Stimulated activated effector memory CD8-positive, alpha-beta T cell treated with anti-CD3 and anti-CD28 coated beads, Interleukin-12 subunit alpha, Interleukin-12 subunit beta, amount 100 ng/mL, for 72 hours (primary cell): Measurements from ENCODE around the gene DPH6.

Experiments used
- ATAC-seq: fragments of 150-1000 bp; cut with Tn5 transposase; 2 replicates; pipeline ENCODE4 v1.10.0; 2021
- DNase-seq, 2 donors: peaks; one replicate each; pipeline ENCODE4 v3.0.0; 2021 to 2022; ENCODE audit warnings: low spot score in 2 of 2
- H3K27ac Mint-ChIP-seq: one replicate; pipeline ENCODE4 v1.8.0; 2022; ENCODE audit warnings: mild to moderate bottlenecking, mixed read lengths
- H3K36me3 Mint-ChIP-seq: one replicate; pipeline ENCODE4 v1.8.0; 2022; ENCODE audit warnings: mild to moderate bottlenecking, mixed read lengths
- H3K4me1 Mint-ChIP-seq: one replicate; pipeline ENCODE4 v1.8.0; 2022; ENCODE audit warnings: mixed read lengths
- H3K4me3 Mint-ChIP-seq: one replicate; pipeline ENCODE4 v1.8.0; 2022; ENCODE audit warnings: mild to moderate bottlenecking, mixed read lengths
- H3K9me3 Mint-ChIP-seq: one replicate; pipeline ENCODE4 v1.8.0; 2022; ENCODE audit warnings: mixed read lengths

The DPH6 gene

DNA sequence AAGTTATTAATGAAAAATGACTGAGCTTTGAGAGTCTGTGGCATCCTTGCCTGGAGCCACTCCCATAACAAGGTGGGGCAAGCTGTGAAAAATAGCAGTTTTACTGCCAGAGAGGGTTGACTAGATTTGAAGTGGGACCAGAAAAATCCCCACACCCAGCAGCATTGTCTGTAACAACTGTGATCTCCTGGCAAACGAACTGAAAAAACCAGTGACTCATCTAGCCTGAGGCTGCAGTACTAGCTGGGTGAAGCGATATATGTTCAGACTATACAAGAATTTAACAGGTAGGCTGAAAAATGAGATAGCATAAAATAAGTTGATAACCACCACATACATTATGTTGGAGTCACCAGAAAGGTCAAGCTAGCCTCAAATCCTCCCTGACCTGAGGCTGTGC lies 64.0 kb downstream of the DPH6 start:
- H3K27ac Mint-ChIP-seq = no peak overlapping the region

DNA sequence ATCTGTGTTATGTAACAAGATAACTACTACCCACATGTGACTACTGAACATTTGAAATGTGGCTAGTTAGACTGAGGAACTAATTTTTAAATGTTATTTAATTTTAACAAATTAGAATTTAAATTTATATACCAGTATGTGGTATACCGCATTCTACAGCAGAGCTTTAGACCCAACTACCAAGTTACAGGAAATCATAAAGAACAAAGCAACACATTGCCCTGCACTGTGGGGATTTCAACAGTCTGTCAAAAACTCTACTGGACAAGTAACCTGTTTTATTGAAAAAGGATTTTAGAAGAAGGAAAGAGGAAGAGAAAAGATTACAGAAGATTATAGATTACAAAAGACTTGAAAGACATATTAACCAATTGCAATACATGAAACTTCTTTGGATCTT lies 64.9 kb downstream of the DPH6 start:
- H3K4me1 Mint-ChIP-seq = peaks cover 5% of the 10 kb centered on the region
- no peaks in the 10 kb centered on the region for H3K9me3 Mint-ChIP-seq
- no peak for DNase-seq
- ATAC-seq = no peak
- no peak overlapping the region for H3K27ac Mint-ChIP-seq
- no peaks in the 10 kb centered on the region for H3K36me3 Mint-ChIP-seq
- no peak overlapping the region for H3K4me3 Mint-ChIP-seq

More for the DNA sequence above, 64.0 kb downstream of the DPH6 start:
- H3K4me1 Mint-ChIP-seq = peaks cover 5% of the 10 kb centered on the region
- ATAC-seq (no peak), DNase-seq (no peak)
- H3K9me3 Mint-ChIP-seq = peaks cover 5% of the 10 kb centered on the region
- no peak overlapping the region for H3K4me3 Mint-ChIP-seq
- no peaks in the 10 kb centered on the region for H3K36me3 Mint-ChIP-seq

DNA sequence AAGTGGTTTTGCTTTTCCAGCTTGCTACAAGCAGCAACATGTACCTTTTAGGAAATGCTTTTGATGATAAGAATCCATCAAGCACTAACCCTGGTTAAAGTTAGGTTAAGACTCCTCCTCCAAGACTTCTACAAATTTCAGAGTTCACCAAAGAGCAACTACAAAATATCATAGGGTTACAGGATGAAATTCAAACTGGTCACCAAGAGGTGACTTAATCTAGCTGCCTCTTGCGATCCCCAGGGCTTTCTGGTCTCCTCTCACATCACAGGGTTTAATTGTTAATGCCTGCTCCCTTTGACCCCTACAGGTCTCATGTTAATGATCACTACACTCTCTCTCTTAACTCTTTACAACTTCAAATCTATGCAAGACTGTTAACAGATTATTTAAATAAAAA lies 66.5 kb downstream of the DPH6 start:
- Mint-ChIP-seq H3K36me3 (no peaks in the 10 kb centered on the region), H3K9me3 (no peaks in the 10 kb centered on the region), H3K4me3 (no peak overlapping the region), H3K4me1 (peaks cover 5% of the 10 kb centered on the region), H3K27ac (no peak overlapping the region)
- ATAC-seq (no peak), DNase-seq (no peak)

DNA sequence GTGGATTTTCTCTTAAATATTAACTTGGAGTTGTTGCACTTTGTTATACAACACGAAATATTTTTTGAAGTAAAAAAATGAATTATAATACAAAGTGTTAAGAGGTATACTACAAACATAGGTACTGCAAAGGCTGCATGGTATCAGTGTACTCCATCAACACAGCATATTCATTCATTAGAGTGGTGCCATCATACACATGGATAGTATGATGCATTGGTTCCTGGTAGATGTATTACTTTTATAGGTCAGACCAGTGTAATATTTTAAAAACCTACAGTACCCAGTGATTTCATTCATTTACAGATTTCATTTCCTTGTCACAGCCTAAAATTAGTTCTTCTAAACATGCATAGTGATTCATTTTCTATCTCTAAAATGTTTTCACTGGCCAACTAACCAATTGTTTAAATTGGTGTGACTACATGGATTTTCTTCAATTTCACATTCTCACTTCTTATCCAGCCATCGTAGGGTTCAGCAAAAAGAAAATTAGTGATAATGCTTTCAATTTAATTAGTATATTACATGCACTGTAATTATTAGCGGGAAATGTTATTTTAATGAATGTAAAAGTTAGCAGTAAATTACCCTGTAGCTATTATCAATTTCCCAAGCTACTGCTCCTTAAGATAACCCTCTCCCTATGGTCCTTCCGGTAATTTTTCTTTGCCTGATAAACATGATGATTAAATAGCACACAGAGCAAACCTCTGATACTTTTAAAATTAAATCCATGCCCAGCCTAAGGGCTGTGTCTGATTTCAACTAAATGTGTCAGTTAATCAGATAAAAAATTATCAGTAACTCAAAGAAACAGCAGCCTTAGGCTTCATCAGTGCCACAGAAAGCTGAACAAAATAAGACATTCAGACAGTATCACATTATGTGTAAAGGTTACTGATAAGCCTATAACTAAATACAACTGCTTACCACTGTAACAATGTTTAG lies 68.4 kb downstream of the DPH6 start:
- Mint-ChIP-seq H3K9me3 (no peaks in the 10 kb centered on the region), H3K4me3 (no peak overlapping the region), H3K4me1 (peaks cover 5% of the 10 kb centered on the region), H3K27ac (no peak overlapping the region), H3K36me3 (no peaks in the 10 kb centered on the region)
- DNase-seq (no peak), ATAC-seq (no peak)

DNA sequence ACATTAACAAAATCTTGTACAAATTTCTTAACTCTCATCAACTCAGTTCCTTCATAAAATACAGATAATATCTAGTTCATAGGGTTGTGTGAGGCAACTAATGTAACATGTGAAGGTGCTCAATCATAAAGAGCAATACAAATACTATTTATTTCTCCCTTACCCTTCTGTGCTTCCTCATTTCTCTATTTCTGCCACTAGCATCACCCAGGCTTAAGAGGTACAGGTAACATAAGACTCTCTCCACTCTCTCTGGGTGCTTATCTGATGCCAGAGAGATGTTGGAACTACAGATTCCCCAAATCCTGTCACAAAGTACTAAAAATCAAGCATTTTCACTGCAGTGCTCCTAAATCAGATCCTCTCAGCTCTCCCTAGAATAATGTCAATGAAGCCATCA lies 74.9 kb downstream of the DPH6 start:
- Mint-ChIP-seq H3K4me1 (no peaks in the 10 kb centered on the region), H3K4me3 (no peak overlapping the region), H3K27ac (no peak overlapping the region), H3K36me3 (no peaks in the 10 kb centered on the region), H3K9me3 (no peaks in the 10 kb centered on the region)
- DNase-seq (no peak), ATAC-seq (no peak)

DNA sequence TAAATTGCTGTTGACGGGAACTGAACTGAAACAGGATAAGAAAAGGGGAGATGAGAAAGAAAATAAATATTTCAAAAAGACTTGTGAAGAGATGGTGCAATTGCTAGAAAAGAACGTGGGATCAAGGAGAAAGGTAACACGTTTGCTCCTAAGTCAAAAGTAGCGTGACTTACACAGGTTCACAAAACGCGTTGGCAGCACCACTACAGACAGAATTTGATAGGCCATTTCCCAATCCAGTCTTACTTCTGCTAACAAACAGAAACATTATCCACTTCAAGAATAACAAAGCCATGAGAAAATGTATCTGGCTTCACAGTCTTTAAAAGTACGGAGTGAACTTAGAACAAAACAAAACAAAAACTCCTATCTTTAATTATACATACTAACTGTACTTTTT lies 75.5 kb downstream of the DPH6 start:
- Mint-ChIP-seq H3K27ac (no peak overlapping the region), H3K9me3 (no peaks in the 10 kb centered on the region), H3K4me3 (no peak overlapping the region), H3K36me3 (no peaks in the 10 kb centered on the region), H3K4me1 (no peaks in the 10 kb centered on the region)
- DNase-seq (no peak), ATAC-seq (no peak)

DNA sequence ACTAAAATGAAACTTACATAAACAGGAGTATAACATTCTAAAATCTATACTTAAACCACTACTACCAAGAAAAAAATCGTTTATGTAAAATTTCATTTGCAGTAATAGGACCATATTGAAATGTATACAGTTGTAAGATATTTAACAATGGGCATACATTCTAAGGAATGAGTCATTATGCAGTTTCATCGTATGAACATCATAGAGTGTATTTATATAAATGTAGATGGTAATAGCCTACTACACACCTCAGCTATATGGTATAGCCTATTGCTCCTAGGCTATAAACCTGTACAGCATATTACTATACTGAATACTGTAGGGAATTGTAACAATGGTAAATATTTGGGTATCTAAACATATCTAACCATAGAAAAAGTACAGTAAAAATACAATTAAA lies 79.5 kb downstream of the DPH6 start:
- Mint-ChIP-seq H3K9me3 (no peaks in the 10 kb centered on the region), H3K4me3 (no peak overlapping the region), H3K27ac (no peak overlapping the region), H3K4me1 (no peaks in the 10 kb centered on the region), H3K36me3 (no peaks in the 10 kb centered on the region)
- ATAC-seq (no peak), DNase-seq (no peak)

DNA sequence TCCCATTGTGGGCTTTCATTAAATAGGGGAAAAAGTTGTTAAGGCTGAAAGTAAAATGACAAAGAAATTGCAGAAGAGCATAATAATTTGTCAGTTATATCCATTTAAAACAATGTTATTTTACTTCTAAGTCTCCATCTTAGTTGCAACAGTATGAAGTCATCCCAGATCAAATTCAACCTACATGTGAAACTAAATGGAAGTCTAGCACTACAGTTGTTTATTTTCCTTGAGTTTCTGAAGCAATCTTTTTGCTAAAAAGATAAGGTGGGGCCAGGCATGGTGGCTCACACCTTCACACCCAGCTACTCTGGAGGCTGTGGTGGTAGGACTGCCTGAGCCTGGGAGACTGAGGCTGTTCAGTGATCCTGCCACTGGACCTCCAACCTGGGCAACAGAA lies 80.2 kb downstream of the DPH6 start:
- DNase-seq (no peak), ATAC-seq (no peak)
- Mint-ChIP-seq H3K9me3 (no peaks in the 10 kb centered on the region), H3K36me3 (no peaks in the 10 kb centered on the region), H3K4me3 (no peak overlapping the region), H3K27ac (no peak overlapping the region), H3K4me1 (no peaks in the 10 kb centered on the region)

DNA sequence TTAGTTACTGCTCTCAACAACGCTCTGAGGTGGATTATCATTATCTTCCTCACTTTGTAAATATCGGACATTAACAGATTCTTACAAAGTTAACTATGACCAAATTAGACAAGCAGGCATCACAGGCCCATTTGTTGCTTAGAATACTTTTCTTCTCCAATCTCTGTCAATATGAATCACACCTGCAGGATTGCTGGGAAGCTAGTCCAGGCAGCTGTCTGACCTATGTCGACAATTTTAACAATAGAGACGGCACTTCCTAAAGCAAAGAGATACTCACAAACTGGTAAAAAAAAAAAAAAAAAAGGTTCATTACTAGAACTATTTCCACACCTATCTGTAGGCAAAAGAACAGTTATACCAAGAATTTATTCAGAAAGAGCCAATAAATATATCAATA lies 85.3 kb downstream of the DPH6 start:
- Mint-ChIP-seq H3K27ac (no peak overlapping the region), H3K9me3 (no peaks in the 10 kb centered on the region), H3K4me3 (no peak overlapping the region), H3K4me1 (no peaks in the 10 kb centered on the region), H3K36me3 (no peaks in the 10 kb centered on the region)
- ATAC-seq (no peak), DNase-seq (no peak)

DNA sequence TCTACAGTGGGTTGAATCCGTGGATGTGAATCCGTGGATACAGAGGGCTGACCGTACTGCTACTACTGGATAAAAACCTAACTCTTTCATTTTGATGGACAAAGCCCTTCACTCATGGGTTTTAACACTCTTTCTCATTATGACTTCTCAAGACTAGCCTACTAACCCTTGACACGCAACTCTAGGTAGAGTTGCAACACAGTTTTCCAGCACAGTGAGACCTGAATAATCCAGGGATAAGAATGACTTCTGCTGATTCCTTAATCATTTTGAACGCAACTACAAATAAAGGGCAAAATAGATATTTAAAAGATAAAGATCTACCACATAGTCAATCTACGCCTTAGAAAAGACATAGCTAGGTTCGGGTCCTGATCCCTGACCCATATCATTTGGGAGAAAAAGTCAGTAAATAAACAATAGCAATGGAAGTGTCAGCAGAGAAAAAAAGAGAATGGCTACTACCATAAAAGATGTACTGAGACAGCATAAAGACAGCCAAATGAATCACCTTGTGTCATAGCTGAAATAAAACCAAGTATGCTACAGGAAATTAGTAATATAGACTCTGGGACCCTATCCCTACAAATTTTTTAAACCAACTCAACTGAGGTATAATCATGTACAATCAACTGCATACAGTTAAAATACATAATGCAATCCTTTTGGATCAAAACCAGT lies 87.6 kb downstream of the DPH6 start:
- no peaks in the 10 kb centered on the region for H3K9me3 Mint-ChIP-seq
- ATAC-seq = no peak
- H3K4me1 Mint-ChIP-seq = no peaks in the 10 kb centered on the region
- H3K36me3 Mint-ChIP-seq = no peaks in the 10 kb centered on the region
- no peak overlapping the region for H3K27ac Mint-ChIP-seq
- H3K4me3 Mint-ChIP-seq = no peak overlapping the region
- DNase-seq = no peak

DNA sequence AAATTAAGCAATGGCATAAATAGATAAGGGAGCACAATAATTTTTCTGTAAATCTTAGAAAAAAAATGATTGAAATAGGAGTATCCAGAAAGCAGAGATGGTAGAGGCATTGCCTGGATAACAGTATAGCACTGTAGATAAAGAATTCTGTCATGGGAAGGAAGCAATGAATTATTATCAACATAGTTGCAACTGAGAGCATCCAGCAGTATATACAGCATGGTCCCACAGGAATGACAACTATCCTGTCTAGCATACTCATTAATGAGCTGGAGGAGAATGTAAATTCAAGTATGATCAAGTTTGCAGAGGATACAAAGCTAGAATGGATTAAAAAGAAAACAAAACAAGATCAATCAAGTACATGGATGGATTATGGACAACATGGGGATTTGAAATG lies 90.8 kb downstream of the DPH6 start:
- no peak for DNase-seq
- no peak overlapping the region for H3K27ac Mint-ChIP-seq
- no peak overlapping the region for H3K4me3 Mint-ChIP-seq
- no peaks in the 10 kb centered on the region for H3K4me1 Mint-ChIP-seq
- no peaks in the 10 kb centered on the region for H3K9me3 Mint-ChIP-seq
- no peak for ATAC-seq
- no peaks in the 10 kb centered on the region for H3K36me3 Mint-ChIP-seq

DNA sequence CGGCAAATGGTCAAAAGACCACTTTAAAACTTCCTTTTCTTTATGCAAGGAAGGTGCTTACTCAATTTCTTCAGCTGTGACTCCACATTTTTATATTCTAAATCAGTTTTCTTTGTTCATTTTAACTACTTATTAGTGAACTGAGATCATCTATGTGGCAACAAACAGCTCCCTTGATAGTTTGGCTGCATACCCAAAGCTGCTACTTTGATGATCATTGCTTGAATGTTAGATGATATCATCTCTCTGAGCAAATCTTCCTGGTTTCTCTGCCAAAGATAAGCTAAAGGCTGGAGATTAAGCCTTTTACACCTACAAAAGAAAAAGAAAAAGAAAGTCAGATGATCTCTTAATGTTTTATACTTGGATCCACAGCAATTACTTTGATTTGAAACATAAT lies 95.5 kb downstream of the DPH6 start:
- ATAC-seq = no peak
- Mint-ChIP-seq H3K36me3 (no peaks in the 10 kb centered on the region), H3K27ac (no peak overlapping the region), H3K9me3 (no peaks in the 10 kb centered on the region), H3K4me1 (no peaks in the 10 kb centered on the region), H3K4me3 (no peak overlapping the region)
- DNase-seq = no peak

DNA sequence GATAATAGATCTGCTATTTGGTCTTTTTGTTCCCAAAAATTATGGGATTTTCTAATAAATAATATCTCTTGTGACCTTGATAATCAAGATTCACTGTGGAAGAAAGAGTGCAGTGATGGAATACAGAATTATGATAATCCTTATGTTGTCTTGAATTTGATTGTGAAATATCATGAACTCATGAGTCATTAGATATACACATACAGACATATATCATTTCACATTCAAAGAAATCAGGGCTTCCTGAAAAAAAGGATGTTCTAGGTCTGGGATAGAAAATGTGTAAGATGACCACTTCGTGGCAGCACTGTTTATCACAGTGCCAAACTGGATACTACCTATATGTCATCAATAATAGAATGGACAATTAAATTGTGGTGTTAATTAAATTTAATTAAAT lies 97.7 kb downstream of the DPH6 start:
- H3K36me3 Mint-ChIP-seq = no peaks in the 10 kb centered on the region
- no peaks in the 10 kb centered on the region for H3K4me1 Mint-ChIP-seq
- no peak overlapping the region for H3K4me3 Mint-ChIP-seq
- DNase-seq = no peak
- no peak overlapping the region for H3K27ac Mint-ChIP-seq
- H3K9me3 Mint-ChIP-seq = no peaks in the 10 kb centered on the region
- no peak for ATAC-seq

DNA sequence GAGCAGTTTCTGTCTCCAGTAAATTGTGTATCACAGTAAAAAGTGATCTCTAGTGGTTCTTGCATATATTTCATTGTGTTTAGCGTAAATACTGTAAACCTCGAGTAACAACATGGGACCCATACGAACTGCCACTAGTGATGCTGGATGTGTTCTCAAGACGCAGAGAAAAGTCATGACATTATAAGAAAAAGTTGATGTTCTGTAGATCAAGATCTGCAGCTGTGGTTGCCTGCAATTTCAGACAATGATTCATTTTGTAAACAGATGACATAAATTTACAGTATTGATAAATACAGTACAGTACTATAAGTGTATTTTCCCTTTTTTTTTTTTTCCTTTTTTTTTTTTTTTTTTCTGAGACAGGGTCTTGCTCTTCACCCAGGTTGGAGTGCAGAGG lies 100.1 kb downstream of the DPH6 start:
- DNase-seq = no peak
- ATAC-seq = no peak
- no peak overlapping the region for H3K27ac Mint-ChIP-seq
- H3K36me3 Mint-ChIP-seq = no peaks in the 10 kb centered on the region
- no peaks in the 10 kb centered on the region for H3K4me1 Mint-ChIP-seq
- no peaks in the 10 kb centered on the region for H3K9me3 Mint-ChIP-seq
- no peak overlapping the region for H3K4me3 Mint-ChIP-seq

DNA sequence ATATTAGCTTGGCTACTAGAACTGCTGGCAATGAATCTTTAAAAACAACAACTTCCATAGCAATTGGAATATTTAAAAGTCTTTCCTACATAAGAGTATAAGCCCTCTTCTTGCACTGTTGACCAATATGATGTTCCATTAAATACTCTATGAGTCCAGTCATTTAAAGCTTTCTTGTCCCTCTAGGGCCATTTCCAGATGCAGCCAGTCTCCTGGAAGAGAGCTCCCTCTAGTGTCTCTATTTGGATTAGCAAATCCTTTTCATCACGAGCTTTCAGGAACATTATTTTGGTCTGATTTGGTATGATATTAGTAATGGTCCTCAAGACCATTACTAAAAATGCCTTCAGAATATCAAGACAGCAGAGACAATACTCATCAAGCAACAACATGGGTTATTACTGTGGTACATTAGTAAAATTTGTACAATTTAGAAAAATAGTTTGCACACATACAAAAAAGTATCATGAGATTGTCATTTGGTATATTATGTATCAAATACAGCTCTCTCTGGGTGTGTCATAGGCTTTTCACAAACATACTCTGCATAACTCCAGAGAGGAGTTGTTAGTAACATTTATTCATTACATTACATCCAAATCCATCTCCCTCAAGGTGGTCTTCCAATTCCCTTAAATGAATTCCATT lies 101.3 kb downstream of the DPH6 start:
- Mint-ChIP-seq H3K4me3 (no peak overlapping the region), H3K27ac (no peak overlapping the region)
- no peak for DNase-seq

DNA sequence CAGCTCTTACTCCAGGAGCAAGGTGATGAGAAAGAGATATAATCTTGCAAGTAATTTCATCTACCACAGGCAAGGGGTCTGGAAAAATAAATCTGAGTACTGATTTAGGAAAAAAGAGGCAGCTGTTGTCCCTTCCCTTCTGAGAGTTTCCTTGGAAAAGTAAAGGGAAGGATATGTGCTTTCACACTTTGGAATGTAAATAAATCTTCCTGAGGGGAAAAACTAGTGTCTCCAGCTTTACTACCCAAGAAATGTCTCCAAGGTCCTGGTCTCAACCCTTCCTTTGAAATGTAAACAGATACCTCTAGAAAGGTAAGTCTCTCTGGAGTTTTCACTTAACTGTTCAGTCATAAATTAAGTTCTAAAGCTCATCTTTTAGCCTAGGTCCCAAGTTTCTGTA lies 102.6 kb downstream of the DPH6 start:
- ATAC-seq (no peak), DNase-seq (no peak)
- H3K27ac Mint-ChIP-seq = no peak overlapping the region
- no peaks in the 10 kb centered on the region for H3K4me1 Mint-ChIP-seq
- H3K4me3 Mint-ChIP-seq = no peak overlapping the region
- no peaks in the 10 kb centered on the region for H3K9me3 Mint-ChIP-seq
- H3K36me3 Mint-ChIP-seq = no peaks in the 10 kb centered on the region

More for the DNA sequence above, 101.3 kb downstream of the DPH6 start:
- Mint-ChIP-seq H3K36me3 (no peaks in the 10 kb centered on the region), H3K9me3 (no peaks in the 10 kb centered on the region), H3K4me1 (no peaks in the 10 kb centered on the region)
- no peak for ATAC-seq
